Measurements from ENCODE around the gene AOPEP.

DNA sequence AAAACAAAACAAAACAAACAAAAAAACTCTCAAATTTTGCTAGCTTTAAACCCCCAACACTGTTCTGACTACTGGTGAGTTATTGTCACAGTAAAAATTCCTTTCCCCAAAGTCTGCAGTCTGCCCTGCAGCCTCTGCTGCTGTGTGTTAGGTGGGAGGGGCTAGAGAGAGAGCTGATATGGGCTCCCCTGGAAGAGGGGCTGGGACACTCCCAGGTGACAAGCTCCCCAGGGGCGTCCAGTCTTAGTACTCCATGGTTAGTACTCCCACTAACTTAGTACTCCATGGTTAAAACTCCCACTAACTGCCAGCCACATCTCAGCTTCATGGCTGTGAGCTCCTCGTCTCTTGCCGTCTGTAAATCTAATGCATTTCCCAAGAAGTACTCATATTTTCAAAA, 399.2 kb downstream of the AOPEP start:
- TF ChIP-seq NFIC (IDR thresholded peaks at IDR 0.05) = no peak
- TF ChIP-seq, protein P1, sequence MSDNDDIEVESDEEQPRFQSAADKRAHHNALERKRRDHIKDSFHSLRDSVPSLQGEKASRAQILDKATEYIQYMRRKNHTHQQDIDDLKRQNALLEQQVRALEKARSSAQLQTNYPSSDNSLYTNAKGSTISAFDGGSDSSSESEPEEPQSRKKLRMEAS (IDR thresholded peaks at IDR 0.05) = no peak
- TF ChIP-seq CEBPB (IDR thresholded peaks at IDR 0.05) = no peak
- TF ChIP-seq YY1 (IDR thresholded peaks at IDR 0.05; ENCODE audit: low read depth) = no peak
- no peak for TF ChIP-seq EP300 (IDR thresholded peaks at IDR 0.05; ENCODE audit: borderline replicate concordance)
